ENCODE results near the gene SCUBE1. TPM values are rescaled to one million over a fixed set of nuclear protein-coding genes. Genes with fewer than 3 reads are reported as not detected.

The SCUBE1 gene
- total RNA-seq, 1 donor from 2014 or later = not detected

DNA sequence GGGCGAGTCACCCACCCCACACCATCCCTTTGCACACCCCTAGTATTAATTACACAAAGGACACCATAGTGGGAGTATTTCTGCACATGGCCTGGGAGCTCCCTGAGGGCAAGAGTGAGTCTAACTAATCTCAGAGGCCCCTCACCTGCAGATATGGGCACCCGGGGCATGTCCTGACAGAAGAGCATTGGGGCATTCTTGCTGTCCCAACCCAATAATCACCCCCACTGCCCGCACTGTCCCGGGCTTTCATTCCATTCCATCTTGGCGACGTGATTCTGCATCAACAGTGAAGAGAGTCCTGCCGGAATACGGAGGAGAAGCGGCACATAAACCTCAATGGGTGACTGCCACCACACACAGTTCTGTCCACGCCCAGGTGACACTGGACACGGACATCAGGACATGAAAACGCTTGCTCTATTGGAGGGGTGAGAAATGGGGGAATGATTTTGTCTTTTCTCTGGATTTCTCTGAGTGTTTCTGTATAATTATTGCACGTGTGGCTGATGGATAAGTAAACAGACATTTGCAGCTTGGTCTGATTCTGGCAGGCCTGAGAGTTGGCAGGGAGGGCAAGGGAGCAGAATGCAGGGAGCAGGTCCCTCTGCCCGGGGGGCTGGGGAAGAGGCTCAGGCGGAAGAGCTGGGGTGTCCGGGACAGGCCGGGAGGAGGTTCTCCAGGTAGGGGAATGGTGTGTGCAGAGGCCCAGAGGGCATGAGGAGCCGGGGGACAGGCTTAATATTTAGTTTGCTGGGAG is 38.2 kb downstream of the SCUBE1 start:
- TF ChIP-seq, protein P1, sequence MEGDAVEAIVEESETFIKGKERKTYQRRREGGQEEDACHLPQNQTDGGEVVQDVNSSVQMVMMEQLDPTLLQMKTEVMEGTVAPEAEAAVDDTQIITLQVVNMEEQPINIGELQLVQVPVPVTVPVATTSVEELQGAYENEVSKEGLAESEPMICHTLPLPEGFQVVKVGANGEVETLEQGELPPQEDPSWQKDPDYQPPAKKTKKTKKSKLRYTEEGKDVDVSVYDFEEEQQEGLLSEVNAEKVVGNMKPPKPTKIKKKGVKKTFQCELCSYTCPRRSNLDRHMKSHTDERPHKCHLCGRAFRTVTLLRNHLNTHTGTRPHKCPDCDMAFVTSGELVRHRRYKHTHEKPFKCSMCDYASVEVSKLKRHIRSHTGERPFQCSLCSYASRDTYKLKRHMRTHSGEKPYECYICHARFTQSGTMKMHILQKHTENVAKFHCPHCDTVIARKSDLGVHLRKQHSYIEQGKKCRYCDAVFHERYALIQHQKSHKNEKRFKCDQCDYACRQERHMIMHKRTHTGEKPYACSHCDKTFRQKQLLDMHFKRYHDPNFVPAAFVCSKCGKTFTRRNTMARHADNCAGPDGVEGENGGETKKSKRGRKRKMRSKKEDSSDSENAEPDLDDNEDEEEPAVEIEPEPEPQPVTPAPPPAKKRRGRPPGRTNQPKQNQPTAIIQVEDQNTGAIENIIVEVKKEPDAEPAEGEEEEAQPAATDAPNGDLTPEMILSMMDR (conservative IDR thresholded peaks at IDR 0.05; ENCODE audit: low read depth, low read length) = no peak
- DNase-seq (ENCODE audit: low read depth) = no peak
- no peak overlapping the region for H3K4me3 ChIP-seq (ENCODE audit: low read depth, low read length)

DNA sequence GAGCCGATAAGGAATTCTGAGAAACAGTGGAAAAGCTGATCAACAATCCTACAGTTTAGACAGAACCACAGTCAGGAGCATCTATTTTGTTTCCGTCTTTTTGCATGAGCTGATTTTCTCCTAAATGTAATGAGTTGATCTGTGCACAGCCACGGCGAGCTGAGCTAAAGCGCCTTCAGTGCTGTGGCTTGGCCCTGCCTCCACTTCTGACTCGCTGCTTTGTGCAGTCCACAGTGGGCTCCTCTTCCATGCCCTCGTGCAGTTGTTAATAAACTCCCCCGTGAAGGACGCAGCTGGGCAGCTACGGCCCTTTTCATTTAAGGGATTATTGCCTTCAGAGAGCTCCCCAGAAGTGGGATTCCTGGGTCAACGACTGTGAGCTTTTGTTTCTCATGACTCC is 39.4 kb downstream of the SCUBE1 start:
- TF ChIP-seq, protein P1 (conservative IDR thresholded peaks at IDR 0.05; ENCODE audit: low read depth, low read length) = no peak
- no peak overlapping the region for H3K4me3 ChIP-seq (ENCODE audit: low read depth, low read length)
- DNase-seq (ENCODE audit: low read depth) = no peak

DNA sequence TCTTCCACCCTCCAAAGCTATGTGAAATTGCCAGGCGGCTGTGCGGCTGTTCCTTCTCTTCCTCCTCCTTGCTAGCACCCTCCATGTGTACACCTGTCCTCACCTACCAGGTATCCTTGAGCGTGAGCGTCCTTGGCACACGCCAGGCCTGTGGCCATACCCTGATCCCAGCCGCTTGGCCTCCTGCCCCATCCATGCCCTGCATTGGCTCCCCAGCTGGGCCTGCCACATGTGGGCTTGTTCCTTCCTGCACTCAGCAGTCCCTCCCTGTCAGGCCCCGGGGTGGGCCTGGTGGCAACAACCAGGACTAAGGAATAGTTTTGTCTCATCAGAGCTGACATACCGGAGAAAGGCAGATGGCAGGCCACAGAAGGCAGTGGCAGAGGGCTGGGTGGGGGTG is 40.0 kb downstream of the SCUBE1 start:
- H3K4me3 ChIP-seq (ENCODE audit: low read depth, low read length) = no peak overlapping the region
- TF ChIP-seq, protein P1 (conservative IDR thresholded peaks at IDR 0.05; ENCODE audit: low read depth, low read length) = no peak
- no peak for DNase-seq (ENCODE audit: low read depth)

DNA sequence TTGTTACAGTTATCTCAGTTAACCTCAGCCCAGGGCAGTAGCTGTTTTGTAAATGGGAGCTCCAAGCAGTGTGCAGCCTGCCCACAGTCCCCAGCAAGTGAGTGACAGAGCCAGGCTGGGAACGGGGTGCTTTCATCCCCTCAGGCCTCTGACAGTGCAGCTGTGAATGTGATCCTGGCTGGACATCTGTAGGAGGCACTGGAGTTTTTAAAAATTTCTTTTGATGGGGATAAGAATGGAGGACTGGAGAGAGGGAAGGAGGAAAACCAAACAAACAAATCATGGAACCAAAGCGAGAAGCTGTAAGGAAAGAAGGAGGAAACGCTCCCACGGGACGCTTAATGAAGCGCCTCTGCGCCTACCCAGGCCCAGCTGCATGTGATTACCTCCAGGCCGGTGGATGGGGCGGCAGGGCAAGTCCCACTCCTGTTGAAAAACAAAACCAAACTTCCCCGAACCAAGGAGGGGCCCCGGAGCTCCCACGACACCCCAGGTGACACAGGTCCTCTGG is 40.6 kb downstream of the SCUBE1 start:
- TF ChIP-seq, protein P1 (conservative IDR thresholded peaks at IDR 0.05; ENCODE audit: low read depth, low read length) = no peak
- DNase-seq (ENCODE audit: low read depth) = no peak
- no peak overlapping the region for H3K4me3 ChIP-seq (ENCODE audit: low read depth, low read length)

DNA sequence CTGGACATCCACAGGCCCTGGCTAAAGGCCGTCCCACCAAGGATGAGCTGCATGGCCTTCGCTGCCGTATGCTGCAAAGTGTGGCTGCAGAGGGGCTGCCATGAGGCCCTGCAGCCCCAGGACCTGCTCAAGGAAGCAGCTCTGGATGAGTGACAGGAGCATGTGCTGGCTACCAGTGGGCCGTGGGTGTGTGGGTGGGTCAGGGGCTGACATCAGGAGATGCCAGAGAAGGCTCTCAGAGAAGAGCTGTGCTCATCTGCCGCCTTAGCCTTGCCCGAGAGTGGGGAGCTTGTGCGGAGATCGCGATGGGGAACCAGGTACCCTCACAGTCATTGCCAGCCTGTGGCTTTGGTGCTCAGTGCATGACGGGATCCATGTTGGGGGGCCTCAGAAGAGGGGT is 41.3 kb downstream of the SCUBE1 start:
- TF ChIP-seq, protein P1 (conservative IDR thresholded peaks at IDR 0.05; ENCODE audit: low read depth, low read length) = no peak
- no peak for DNase-seq (ENCODE audit: low read depth)
- no peak overlapping the region for H3K4me3 ChIP-seq (ENCODE audit: low read depth, low read length)

DNA sequence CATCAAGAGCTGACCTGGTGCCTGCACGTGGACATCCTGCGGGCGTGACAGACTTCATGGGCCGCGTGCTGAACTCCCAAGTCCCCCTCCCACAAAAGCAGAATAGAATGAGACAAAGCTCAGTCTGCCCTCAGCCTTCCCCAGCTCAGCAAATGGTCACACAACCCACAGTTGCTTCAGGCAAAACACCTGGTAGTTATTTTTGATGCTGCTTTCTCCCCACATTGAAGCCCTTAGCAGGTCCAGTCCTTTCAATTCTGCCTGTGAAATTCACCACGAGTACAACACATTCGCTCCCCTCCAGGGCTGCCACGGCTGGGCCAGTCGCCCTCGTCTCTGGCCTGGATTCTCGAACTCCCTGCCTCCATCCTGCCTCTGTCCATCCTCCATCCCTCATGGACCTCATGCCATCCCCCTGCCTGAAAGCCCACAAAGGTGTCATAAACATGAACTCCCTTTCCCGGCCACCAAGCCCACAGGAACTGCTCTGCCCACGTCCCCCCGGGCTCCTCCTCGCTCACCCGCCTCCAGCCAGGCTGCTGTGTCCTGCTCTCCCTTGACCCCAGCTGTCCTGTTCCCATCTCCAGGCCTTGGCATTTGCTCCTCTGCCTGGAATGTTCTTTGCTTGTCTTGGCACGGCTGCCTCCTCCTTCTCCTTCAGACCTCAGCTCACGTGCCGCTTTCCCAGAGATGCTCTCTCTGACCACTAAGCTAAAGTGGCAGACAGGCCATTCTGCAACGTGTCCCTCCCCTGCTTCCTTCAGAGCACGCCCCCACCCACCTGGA is 42.1 kb downstream of the SCUBE1 start:
- TF ChIP-seq, protein P1 (conservative IDR thresholded peaks at IDR 0.05; ENCODE audit: low read depth, low read length) = no peak
- no peak for DNase-seq (ENCODE audit: low read depth)

More for the DNA sequence above, 42.1 kb downstream of the SCUBE1 start:
- no peak overlapping the region for H3K4me3 ChIP-seq (ENCODE audit: low read depth, low read length)

Measured in epithelial cell of proximal tubule (primary cell).